ENCODE data around the gene NCAM1.

NCAM1 gene

GRCh38 chr11:113317339-113317738, 356.1 kb downstream of the NCAM1 start:
- no peak for DNase-seq

DNA sequence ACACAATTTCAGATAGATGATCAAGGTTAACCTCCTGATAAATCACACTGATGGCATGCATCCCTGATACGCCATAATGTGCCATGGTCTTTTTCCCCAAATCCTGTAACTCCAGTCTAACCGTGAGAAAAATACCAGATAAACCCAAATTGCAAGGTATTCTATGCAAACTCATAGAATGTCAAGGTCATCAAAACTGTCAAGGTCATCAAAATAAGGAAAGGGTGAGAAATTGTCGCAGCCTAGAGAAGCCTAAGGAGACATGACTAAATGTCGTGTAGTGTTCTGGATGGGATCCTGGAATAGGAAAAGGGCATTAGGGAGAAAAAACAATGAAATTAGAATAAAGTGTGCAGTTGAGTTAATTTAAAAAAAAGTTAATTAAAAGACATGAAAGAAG, 357.9 kb downstream of the NCAM1 start:
- DNase-seq: no peak

- no peak for DNase-seq
These were observed 360.9 kb downstream of the NCAM1 start for GRCh38 chr11:113322158-113322557.

DNA sequence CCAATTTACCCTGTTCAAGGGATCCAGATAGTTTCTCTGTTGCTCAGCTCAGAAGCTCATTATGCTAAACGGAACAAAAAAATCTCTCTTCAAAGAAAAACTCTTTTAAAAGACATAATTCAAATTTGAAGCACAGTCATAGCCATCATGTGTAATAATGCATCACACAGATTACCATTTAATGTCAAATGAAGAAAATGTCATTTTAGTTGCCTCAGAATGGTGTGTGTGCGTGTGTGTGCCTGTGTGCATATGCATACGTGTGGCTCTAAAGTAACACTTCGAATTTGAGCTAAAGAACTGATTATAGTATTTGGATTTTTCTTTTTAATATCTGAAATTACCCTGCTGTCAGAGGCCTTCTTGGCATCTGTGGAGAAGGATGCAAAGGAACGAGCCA, 363.0 kb downstream of the NCAM1 start:
- DNase-seq: no peak

All from EL (cell line).